NCI-H2107 (cell line): ENCODE data around the gene EIF2S2.

Source experiments
- DNase-seq: peaks from one replicate; lab custom pipeline; 2025; lab: John Stamatoyannopoulos, UW

Gene EIF2S2

GRCh38 chr20:34088305-34089174, 23.5 kb downstream of the EIF2S2 start:
- DNase-seq, result no peak

DNA sequence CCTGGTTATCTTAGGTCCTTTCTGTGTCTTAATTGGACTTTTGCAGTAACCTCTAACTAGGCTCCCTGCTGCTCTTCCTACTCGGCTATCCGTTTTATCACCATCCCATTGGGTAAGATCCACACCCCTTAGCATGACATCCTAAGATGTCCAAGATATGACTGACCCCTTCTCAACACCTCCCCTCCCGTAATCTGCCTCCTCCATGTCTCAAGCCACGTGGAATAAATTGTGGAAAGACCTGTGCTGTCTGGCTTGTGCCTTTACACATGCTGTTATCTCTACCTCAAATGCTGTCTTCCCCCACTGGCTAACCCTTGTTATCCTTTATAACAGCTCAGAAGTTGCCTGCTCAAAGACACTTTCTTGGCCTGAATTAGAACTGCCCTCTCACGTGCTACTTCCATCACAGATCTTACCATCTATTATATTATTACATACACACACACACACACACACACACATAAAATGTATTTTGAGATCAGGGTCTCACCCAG, 26.5 kb downstream of the EIF2S2 start:
- DNase-seq, result no peak

DNA sequence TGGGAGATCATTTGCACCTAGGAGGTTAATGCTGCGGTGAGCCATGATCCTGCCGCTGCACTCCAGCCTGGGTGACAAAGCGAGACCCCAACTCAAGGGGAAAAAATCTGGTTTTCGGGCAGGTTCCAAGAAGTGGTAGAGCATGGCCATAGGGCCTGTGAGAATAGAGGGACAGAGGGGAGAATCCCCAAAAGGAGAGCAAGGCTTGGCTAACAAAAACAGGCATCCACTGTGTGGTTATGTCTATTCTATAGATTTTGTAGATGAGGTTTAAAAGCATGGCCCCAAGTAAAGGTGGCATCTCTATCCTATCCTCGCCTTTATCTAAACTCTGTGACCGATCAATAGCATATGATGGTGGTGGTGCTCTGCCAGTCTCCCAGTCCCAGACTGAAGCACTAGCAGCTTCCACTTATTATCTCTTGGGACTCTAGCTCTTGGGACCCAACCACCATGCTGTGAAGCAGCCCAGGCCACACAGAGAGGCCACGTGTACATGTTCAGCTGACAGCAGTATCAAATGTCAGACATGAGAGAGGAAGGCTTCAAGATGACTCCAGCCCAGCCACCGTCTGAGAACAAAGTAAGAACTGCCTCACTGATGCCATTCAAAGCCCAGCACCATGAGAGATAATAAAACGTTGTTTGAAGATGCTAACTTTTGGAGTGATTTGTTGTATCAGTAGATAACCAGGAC, 27.7 kb downstream of the EIF2S2 start:
- DNase-seq, result no peak

- no peak for DNase-seq
Observed at GRCh38 chr20:34083781-34084180, 28.3 kb downstream of the EIF2S2 start.

DNA sequence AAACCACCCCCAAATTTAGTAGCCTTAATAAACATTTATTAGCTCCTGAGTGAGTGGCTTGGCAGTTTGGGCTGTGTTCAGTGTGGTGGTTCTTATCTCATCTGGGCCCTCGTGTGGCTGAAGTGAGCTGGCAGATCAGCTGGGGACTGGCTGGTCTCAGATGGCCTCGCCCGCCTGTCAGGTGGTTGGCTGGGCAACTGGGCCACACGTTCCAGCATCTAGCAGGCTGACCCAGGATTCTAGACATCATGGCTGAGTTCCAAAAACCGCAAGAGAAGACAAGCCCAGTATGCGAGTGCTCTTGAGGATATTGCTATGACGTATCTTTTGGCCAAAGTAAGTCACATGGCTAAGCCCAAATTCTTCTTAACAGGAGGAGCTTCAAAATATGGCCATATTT, 28.9 kb downstream of the EIF2S2 start:
- no peak for DNase-seq

DNA sequence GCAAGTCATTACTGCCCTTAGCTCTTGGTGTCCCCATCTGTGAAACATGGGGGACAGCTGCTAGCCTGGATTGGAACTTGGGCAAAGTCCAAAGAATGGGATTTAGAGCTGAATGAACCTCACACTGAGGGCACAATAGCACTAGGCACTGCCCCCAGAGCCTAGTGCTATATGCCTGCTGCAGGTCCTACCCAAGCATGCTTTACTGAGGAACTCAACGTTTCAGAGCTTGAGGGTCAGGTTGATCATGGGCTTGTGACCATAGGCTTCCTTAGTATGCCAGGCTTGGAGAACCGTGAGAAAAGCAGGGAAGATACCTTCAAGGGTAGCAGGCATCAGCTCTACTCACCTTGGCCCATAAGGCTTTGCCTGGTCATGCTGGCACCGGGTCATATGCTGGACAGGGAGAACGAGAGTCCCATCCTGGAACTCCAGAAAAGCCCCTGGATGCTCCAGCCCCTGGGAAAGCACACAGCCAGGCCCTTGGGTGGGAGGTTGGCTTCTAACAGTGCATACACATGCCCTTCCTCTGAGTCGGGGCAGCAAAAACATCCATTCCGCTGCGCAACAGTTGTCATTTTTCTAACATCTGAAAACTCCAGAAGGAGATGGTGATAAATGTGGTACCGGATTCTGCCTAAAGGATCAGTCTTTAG, 29.7 kb downstream of the EIF2S2 start:
- no peak for DNase-seq

DNA sequence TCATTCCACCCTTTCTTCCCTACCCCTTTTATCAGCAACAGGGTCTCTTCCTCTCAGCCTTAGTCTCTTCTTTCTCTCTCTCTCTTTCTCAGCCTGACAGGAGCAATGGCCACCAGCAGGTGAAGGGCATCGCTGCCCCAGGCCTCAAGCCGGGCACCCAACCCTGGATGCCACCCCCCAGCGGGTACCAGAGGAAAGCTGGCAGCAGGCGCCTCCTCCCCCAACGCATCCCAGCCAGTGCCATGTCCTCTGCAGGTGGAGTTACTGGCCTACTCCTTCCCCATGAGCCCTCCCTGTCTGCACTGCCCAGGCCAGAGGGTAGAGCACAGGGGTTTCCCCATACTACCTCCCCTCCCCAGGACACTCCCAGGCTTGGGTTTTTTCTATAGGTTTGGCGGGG, 32.2 kb downstream of the EIF2S2 start:
- no peak for DNase-seq

GRCh38 chr20:34078540-34078939, 33.5 kb downstream of the EIF2S2 start:
- DNase-seq, result no peak

- no peak for DNase-seq
Observed at GRCh38 chr20:34076952-34077351, 35.1 kb downstream of the EIF2S2 start.

DNA sequence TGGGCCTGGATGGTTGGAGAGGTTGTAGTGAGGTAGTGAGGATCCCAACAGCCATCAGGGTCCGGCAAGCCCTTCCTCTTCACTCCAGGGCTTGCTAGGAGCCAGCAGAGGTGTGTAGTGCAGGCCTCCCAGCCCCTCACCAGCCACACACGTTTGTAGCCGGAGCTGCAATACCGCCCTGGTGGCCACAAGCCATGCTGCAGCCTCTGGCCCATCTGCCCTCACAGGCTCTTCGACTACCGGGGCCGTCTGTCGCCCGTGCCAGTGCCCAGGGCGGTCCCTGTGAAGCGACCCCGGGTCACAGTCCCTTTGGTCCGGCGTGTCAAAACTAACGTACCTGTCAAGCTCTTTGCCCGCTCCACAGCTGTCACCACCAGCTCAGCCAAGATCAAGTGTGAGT, 36.4 kb downstream of the EIF2S2 start:
- no peak for DNase-seq

- no peak for DNase-seq
Observed at GRCh38 chr20:34074101-34074760, 37.8 kb downstream of the EIF2S2 start.

GRCh38 chr20:34072778-34073177, 39.3 kb downstream of the EIF2S2 start:
- no peak for DNase-seq

- DNase-seq, result no peak
Observed at GRCh38 chr20:34072076-34072475, 40.0 kb downstream of the EIF2S2 start.

GRCh38 chr20:34070859-34071258, 41.2 kb downstream of the EIF2S2 start:
- no peak for DNase-seq

GRCh38 chr20:34070079-34070439, 42.0 kb downstream of the EIF2S2 start:
- no peak for DNase-seq

DNA sequence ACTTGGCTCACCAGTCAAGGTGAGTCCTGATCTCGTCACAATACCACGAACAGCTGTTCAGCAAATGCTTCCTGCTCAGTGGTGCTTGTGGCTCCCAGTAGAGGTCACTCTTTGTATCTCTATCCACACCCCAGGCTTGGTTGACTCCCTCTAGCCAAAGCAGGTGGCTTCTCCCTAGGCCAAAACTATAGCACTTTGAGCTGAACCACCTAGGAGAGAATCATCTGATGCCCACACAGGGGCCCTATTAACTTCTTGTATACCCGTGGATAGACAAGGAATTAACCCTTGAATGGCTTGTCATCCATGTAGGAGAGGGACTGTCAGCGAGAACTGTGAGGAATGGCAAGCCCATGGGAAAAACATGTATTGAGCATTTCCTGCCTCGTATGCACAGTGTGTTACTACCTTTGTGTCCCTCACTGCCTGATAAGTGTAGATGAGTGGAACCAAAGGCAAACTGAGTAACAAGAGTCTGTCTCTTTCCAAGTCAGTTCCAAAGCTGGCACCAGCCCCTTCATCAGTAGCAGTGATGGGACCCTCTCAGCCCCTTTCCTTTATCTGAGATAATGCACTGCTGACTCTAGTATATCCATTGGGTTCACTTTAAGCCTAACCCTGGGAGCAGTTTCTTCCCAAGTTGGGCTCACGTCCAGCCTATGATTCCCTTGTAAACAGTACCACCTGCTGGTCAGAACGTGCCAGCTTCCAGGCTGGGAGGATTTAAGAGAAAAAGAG, 42.5 kb downstream of the EIF2S2 start:
- DNase-seq, result peak; percentile 34

DNA sequence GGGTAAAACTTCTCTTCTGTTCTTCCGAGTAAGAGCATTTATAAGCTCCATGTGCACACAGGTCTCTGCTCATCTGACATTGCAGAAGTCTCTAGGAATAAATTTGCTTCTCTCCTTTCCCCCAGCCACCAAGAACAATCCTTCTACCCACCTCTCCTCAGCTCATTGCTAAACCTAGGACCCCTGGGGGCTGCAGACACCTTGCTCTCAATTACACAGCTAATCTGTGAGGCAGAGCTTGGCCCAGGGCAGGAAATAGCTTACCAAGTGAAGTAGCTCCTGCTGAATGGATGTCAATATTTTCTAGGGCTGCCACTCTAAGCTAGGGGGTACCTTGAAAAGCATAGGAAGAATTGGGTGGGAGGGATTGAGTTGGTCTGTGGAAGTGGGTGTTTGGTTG, 44.0 kb downstream of the EIF2S2 start:
- DNase-seq, result no peak

GRCh38 chr20:34066476-34067090, 45.5 kb downstream of the EIF2S2 start:
- DNase-seq, result no peak

DNA sequence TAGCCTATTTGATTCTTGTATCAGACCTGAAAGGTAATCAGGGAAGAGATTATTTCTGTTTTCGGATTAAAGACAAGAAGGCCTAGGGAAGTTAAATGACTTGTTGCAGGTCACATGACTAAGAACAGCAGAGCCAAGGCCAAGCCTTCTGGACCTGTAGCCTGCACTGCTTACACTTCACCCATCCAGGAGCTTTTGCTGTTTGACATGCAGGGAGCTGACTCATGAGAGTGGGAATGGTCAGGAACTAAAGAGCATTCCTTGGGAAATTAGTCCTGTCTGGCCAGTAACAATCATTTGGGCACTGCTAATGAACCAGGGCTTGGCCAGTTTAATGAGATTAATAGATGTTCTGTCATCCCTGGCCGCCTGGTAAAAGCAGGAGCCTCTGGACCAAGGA, 46.8 kb downstream of the EIF2S2 start:
- no peak for DNase-seq

DNA sequence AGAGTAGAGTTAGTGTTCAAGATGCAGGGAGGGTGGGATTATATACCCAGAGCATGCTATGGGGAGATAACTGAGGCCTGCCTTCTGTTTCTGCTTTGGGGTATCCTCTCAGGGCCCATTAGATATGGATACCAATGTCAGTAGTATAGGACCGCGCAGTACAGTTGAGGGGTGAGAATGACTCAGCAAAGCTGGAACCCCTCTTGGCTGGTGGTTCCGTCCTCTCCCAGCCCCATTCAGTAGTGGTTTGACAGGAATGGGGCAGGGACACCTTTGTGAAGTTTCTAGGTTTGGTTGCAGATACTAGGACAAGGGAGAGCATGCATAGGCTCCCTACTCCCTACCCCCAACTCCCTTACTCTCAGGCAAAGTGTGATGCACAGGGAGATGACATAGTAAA, 47.8 kb downstream of the EIF2S2 start:
- DNase-seq, result no peak
